Thyroid gland (tissue), 4 donors: ENCODE measurements around the gene CLIC3.

Experiments used
- CTCF ChIP-seq, 6 experiments: fragments of 200-600 bp in 3 of 6; fragments of 450-650 bp in 3 of 6; sonication (generic) in 3 of 6; IDR thresholded peaks; one replicate each; pipeline ENCODE4 v1.5.1; 2016 to 2019; ENCODE audit warnings: antibody characterized with exemption in 6 of 6, mild to moderate bottlenecking in 2 of 6, inconsistent platforms in 1 of 6, moderate library complexity in 1 of 6
- POLR2A ChIP-seq, 2 donors: fragments of 450-650 bp; IDR thresholded peaks; one replicate each; pipeline ENCODE4 v1.6.1; 2017; ENCODE audit warnings: antibody characterized with exemption in 2 of 2, mild to moderate bottlenecking in 2 of 2, moderate library complexity in 1 of 2

- no peak for TF ChIP-seq CTCF (IDR thresholded peaks at IDR 0.05)
- no peak for TF ChIP-seq POLR2A (IDR thresholded peaks at IDR 0.05)
Measured at GRCh38 chr9:137019891-137020683, 23.7 kb upstream of the CLIC3 start.
